CD4-positive, alpha-beta T cell (primary cell): ENCODE measurements around the gene RABIF. TPM values are rescaled to one million over a fixed set of nuclear protein-coding genes. Genes with fewer than 3 reads are reported as not detected.

Experiments used
- ATAC-seq: fragments of 200-7000 bp; cut with Tn5 transposase; one replicate; pipeline ENCODE4 v1.10.0; 2022; ENCODE audit warnings: mild to moderate bottlenecking; ENCODE audit not compliant: poor library complexity
- CTCF ChIA-PET: fragments of 350-600 bp; sonication (Branson Sonifier 250); formaldehyde crosslinking; loops from one replicate; lab custom pipeline; 2021; ENCODE audit warnings: antibody characterized with exemption, inconsistent platforms; lab: Charles Lee
- POLR2A ChIA-PET: fragments of 350-600 bp; sonication (Branson Sonifier 250); formaldehyde crosslinking; loops from one replicate; lab custom pipeline; 2021; ENCODE audit warnings: antibody characterized with exemption, inconsistent platforms; lab: Charles Lee
- DNase-seq, 14 experiments: peaks; one replicate each; pipeline ENCODE4 v3.0.0-alpha.2; 2013 to 2020; ENCODE audit warnings: mixed read lengths in 2 of 14
- H3K27ac ChIP-seq, 2 donors: one replicate each; pipeline versions ENCODE4 v1.5.1 to v1.7.0; 2013; ENCODE audit warnings: low read length in 2 of 2, low read depth in 1 of 2, mild to moderate bottlenecking in 1 of 2
- H3K27me3 ChIP-seq, 2 experiments: 1 replicate in 1 of 2; 2 replicates in 1 of 2; pipeline versions ENCODE4 v1.6.1 to v1.7.0; 2013; ENCODE audit warnings: low read length in 2 of 2, control low read depth in 1 of 2, mild to moderate bottlenecking in 1 of 2, moderate library complexity in 1 of 2; ENCODE audit not compliant: insufficient read depth in 2 of 2, control insufficient read depth in 1 of 2
- H3K36me3 ChIP-seq: one replicate; pipeline ENCODE4 v1.6.1; 2013; ENCODE audit warnings: low read length, control low read depth; ENCODE audit not compliant: insufficient read depth
- H3K4me1 ChIP-seq: one replicate; pipeline ENCODE4 v1.6.1; 2013; ENCODE audit warnings: low read length, control low read depth; ENCODE audit not compliant: insufficient read depth
- H3K4me3 ChIP-seq: one replicate; pipeline ENCODE4 v1.5.1; 2013; ENCODE audit warnings: mild to moderate bottlenecking, low read length, moderate library complexity
- H3K9me3 ChIP-seq, 2 experiments: 1 replicate in 1 of 2; 2 replicates in 1 of 2; pipeline versions ENCODE4 v1.6.1 to v1.7.0; 2013; ENCODE audit warnings: low read length in 2 of 2, mild to moderate bottlenecking in 2 of 2, control low read depth in 1 of 2, moderate library complexity in 1 of 2; ENCODE audit not compliant: control insufficient read depth in 1 of 2, insufficient read depth in 1 of 2
- H3K27ac Mint-ChIP-seq: one replicate; pipeline ENCODE4 v1.8.0; 2020; ENCODE audit warnings: mixed read lengths
- H3K27me3 Mint-ChIP-seq: one replicate; pipeline ENCODE4 v1.8.0; 2021; ENCODE audit warnings: mixed read lengths
- H3K36me3 Mint-ChIP-seq: one replicate; pipeline ENCODE4 v1.8.0; 2021; ENCODE audit warnings: low read depth, mixed read lengths
- H3K4me1 Mint-ChIP-seq: one replicate; pipeline ENCODE4 v1.8.0; 2021; ENCODE audit warnings: low read depth, mixed read lengths
- H3K4me3 Mint-ChIP-seq: one replicate; pipeline ENCODE4 v1.8.0; 2020; ENCODE audit warnings: mild to moderate bottlenecking, mixed read lengths
- H3K9me3 Mint-ChIP-seq: one replicate; pipeline ENCODE4 v1.8.0; 2020; ENCODE audit warnings: mixed read lengths
- CTCF ChIP-seq: fragments of 200-600 bp; IDR thresholded peaks from one replicate; pipeline ENCODE4 v1.8.0; 2022; ENCODE audit warnings: antibody characterized with exemption, mild to moderate bottlenecking
- intact Hi-C, 2 experiments: fragments of 100-400 bp; cut with DNase I in 1 of 2; cut with micrococcal nuclease in 1 of 2; formaldehyde crosslinking; loops; one replicate each; pipeline versions ENCODE4 v1.15.1 to v1.9.0; 2023 to 2025; cut with DNase I, micrococcal nuclease
- total RNA-seq, 174 experiments: library from RNA in 2 of 174; stranded (reverse) in 2 of 174; gene quantifications; one replicate each; pipeline ENCODE4 v1.2.3 and lab custom pipeline; 2021 to 2026

Gene RABIF
- total RNA-seq, 2 experiments from 2014 or later: 9.1 to 9.2 TPM

- H3K9me3 Mint-ChIP-seq: no peaks in the 10 kb centered on the region
- H3K36me3 Mint-ChIP-seq: no peaks in the 10 kb centered on the region
- no peak for TF ChIP-seq CTCF
- no peaks in the 10 kb centered on the region for H3K27me3 Mint-ChIP-seq
- H3K4me3 ChIP-seq: no peak overlapping the region
- H3K4me1 ChIP-seq: no peaks in the 10 kb centered on the region
- H3K4me1 Mint-ChIP-seq: no peaks in the 10 kb centered on the region
- intact Hi-C loops: loop anchor here in 1 of 2 experiments (5.0 kb wide), 2 partner anchors 98 to 198 kb away; no protein-coding TSS in a partner anchor
- ChIA-PET CTCF (no interaction called here), POLR2A (no interaction called here)
- no peaks in the 10 kb centered on the region for H3K27me3 ChIP-seq
- no peak for ATAC-seq
- H3K36me3 ChIP-seq: no peaks in the 10 kb centered on the region
- no peaks in the 10 kb centered on the region for H3K9me3 ChIP-seq
- H3K4me3 Mint-ChIP-seq: no peak overlapping the region
- H3K27ac Mint-ChIP-seq: no peak overlapping the region
- no peak for DNase-seq
- H3K27ac ChIP-seq: no peak overlapping the region
These were observed 38.2 kb downstream of the RABIF start for GRCh38 chr1:202850593-202851362.

- H3K4me1 Mint-ChIP-seq: no peaks in the 10 kb centered on the region
- no peaks in the 10 kb centered on the region for H3K4me1 ChIP-seq
- ATAC-seq (no peak), DNase-seq (no peak)
- H3K4me3 Mint-ChIP-seq: no peak overlapping the region
- intact Hi-C loops: no loop called here
- H3K9me3 Mint-ChIP-seq: no peaks in the 10 kb centered on the region
- no peak overlapping the region for H3K27ac Mint-ChIP-seq
- no peaks in the 10 kb centered on the region for H3K27me3 Mint-ChIP-seq
- no peak overlapping the region for H3K27ac ChIP-seq
- TF ChIP-seq CTCF: no peak
- H3K36me3 Mint-ChIP-seq: no peaks in the 10 kb centered on the region
- no peaks in the 10 kb centered on the region for H3K36me3 ChIP-seq
- H3K27me3 ChIP-seq: no peaks in the 10 kb centered on the region
- ChIA-PET POLR2A (no interaction called here), CTCF (no interaction called here)
- H3K9me3 ChIP-seq: no peaks in the 10 kb centered on the region
- no peak overlapping the region for H3K4me3 ChIP-seq
These were observed 40.8 kb downstream of the RABIF start for GRCh38 chr1:202848191-202848542.

GRCh38 chr1:202844935-202845334 is 44.0 kb downstream of the RABIF start:
- no peak for DNase-seq
- no peak overlapping the region for H3K27ac Mint-ChIP-seq
- ChIA-PET CTCF (no interaction called here), POLR2A (no interaction called here)
- H3K27me3 Mint-ChIP-seq: no peaks in the 10 kb centered on the region
- intact Hi-C loops: no loop called here
- no peak for TF ChIP-seq CTCF
- ATAC-seq: no peak
- no peaks in the 10 kb centered on the region for H3K36me3 Mint-ChIP-seq
- H3K9me3 Mint-ChIP-seq: no peaks in the 10 kb centered on the region
- H3K9me3 ChIP-seq: no peaks in the 10 kb centered on the region
- H3K36me3 ChIP-seq: no peaks in the 10 kb centered on the region
- H3K27ac ChIP-seq: no peak overlapping the region
- H3K4me1 ChIP-seq: no peaks in the 10 kb centered on the region
- H3K27me3 ChIP-seq: no peaks in the 10 kb centered on the region
- no peak overlapping the region for H3K4me3 ChIP-seq
- no peaks in the 10 kb centered on the region for H3K4me1 Mint-ChIP-seq
- H3K4me3 Mint-ChIP-seq: no peak overlapping the region
